Measurements from ENCODE around the gene NNMT.

- TF ChIP-seq CREB1 (IDR thresholded peaks at IDR 0.05; ENCODE audit: low read depth) (no peak), TAF1 (IDR thresholded peaks at IDR 0.05; ENCODE audit: low read depth) (no peak), ZBTB7A (IDR thresholded peaks at IDR 0.05; ENCODE audit: low read depth) (no peak), RAD21 (IDR thresholded peaks at IDR 0.05; ENCODE audit: low read depth) (no peak), MAX (IDR thresholded peaks at IDR 0.05) (no peak), CEBPB (IDR thresholded peaks at IDR 0.05) (no peak)
Observed at GRCh38 chr11:114265122-114265878, 30.9 kb upstream of the NNMT start.
